Measurements from ENCODE around the gene SMPX.

The SMPX gene

GRCh38 chrX:21662761-21663160 lies 95.2 kb downstream of the SMPX start:
- Mint-ChIP-seq H3K9me3 (no peaks in the 10 kb centered on the region), H3K4me3 (no peak overlapping the region), H3K27ac (no peak overlapping the region), H3K4me1 (ENCODE audit: low read depth) (peaks cover 4% of the 10 kb centered on the region), H3K36me3 (ENCODE audit: low read depth) (no peaks in the 10 kb centered on the region), H3K27me3 (peaks cover 4% of the 10 kb centered on the region)

GRCh38 chrX:21661316-21661715 lies 96.6 kb downstream of the SMPX start:
- Mint-ChIP-seq H3K4me1 (ENCODE audit: low read depth) (peaks cover 4% of the 10 kb centered on the region), H3K27me3 (peaks cover 4% of the 10 kb centered on the region), H3K36me3 (ENCODE audit: low read depth) (no peaks in the 10 kb centered on the region), H3K9me3 (no peaks in the 10 kb centered on the region), H3K4me3 (no peak overlapping the region), H3K27ac (no peak overlapping the region)

GRCh38 chrX:21660156-21660555 lies 97.8 kb downstream of the SMPX start:
- Mint-ChIP-seq H3K4me1 (ENCODE audit: low read depth) (peaks cover 4% of the 10 kb centered on the region), H3K27me3 (peaks cover 4% of the 10 kb centered on the region), H3K27ac (no peak overlapping the region), H3K9me3 (no peaks in the 10 kb centered on the region), H3K4me3 (no peak overlapping the region), H3K36me3 (ENCODE audit: low read depth) (no peaks in the 10 kb centered on the region)

GRCh38 chrX:21659320-21659719 lies 98.6 kb downstream of the SMPX start:
- peak overlapping the region; percentile 45 for H3K4me3 Mint-ChIP-seq
- H3K36me3 Mint-ChIP-seq (ENCODE audit: low read depth), result no peaks in the 10 kb centered on the region
- H3K9me3 Mint-ChIP-seq, result no peaks in the 10 kb centered on the region
- H3K4me1 Mint-ChIP-seq (ENCODE audit: low read depth), result peaks cover 4% of the 10 kb centered on the region
- H3K27me3 Mint-ChIP-seq, result peaks cover 4% of the 10 kb centered on the region
- H3K27ac Mint-ChIP-seq, result no peak overlapping the region

- Mint-ChIP-seq H3K9me3 (no peaks in the 10 kb centered on the region), H3K4me3 (peak overlapping the region; percentile 45), H3K27me3 (peaks cover 4% of the 10 kb centered on the region), H3K4me1 (ENCODE audit: low read depth) (peaks cover 4% of the 10 kb centered on the region), H3K27ac (no peak overlapping the region), H3K36me3 (ENCODE audit: low read depth) (no peaks in the 10 kb centered on the region)
Observed at GRCh38 chrX:21658746-21659145, 99.2 kb downstream of the SMPX start.

- Mint-ChIP-seq H3K4me3 (peak within 1 kb of the TSS; percentile 45), H3K27me3 (peaks cover 4% of the 10 kb centered on the region), H3K9me3 (no peaks in the 10 kb centered on the region), H3K36me3 (ENCODE audit: low read depth) (no peaks in the 10 kb centered on the region), H3K4me1 (ENCODE audit: low read depth) (peaks cover 4% of the 10 kb centered on the region), H3K27ac (no peak within 1 kb of the TSS)
Observed at GRCh38 chrX:21658152-21658737, 99.7 kb downstream of the SMPX start, which contains the start of gene KLHL34. Gene KLHL34, minus strand, starts transcription at chrX:21658330. Its CDS starts 542 bp downstream, at chrX:21657788.

GRCh38 chrX:21657318-21658151 lies 100.4 kb downstream of the SMPX start:
- Mint-ChIP-seq H3K36me3 (ENCODE audit: low read depth) (no peaks in the 10 kb centered on the region), H3K27me3 (peaks cover 4% of the 10 kb centered on the region), H3K4me3 (peak overlapping the region; percentile 23), H3K4me1 (ENCODE audit: low read depth) (peaks cover 4% of the 10 kb centered on the region), H3K27ac (no peak overlapping the region), H3K9me3 (no peaks in the 10 kb centered on the region)

- Mint-ChIP-seq H3K27ac (no peak overlapping the region), H3K36me3 (ENCODE audit: low read depth) (no peaks in the 10 kb centered on the region), H3K9me3 (no peaks in the 10 kb centered on the region), H3K4me3 (no peak overlapping the region), H3K27me3 (no peaks in the 10 kb centered on the region), H3K4me1 (ENCODE audit: low read depth) (peaks cover 4% of the 10 kb centered on the region)
Observed at GRCh38 chrX:21656587-21657317, 101.2 kb downstream of the SMPX start.
